ENCODE results near the gene FUT1. TPM values are rescaled to one million over a fixed set of nuclear protein-coding genes. Genes with fewer than 3 reads are reported as not detected.

Gene FUT1
- total and polyA plus RNA-seq, 2 donors (not counting 3 experiments of a cell fraction or from before 2014, with no cell fraction given), result 1.9 to 4.8 TPM

DNA sequence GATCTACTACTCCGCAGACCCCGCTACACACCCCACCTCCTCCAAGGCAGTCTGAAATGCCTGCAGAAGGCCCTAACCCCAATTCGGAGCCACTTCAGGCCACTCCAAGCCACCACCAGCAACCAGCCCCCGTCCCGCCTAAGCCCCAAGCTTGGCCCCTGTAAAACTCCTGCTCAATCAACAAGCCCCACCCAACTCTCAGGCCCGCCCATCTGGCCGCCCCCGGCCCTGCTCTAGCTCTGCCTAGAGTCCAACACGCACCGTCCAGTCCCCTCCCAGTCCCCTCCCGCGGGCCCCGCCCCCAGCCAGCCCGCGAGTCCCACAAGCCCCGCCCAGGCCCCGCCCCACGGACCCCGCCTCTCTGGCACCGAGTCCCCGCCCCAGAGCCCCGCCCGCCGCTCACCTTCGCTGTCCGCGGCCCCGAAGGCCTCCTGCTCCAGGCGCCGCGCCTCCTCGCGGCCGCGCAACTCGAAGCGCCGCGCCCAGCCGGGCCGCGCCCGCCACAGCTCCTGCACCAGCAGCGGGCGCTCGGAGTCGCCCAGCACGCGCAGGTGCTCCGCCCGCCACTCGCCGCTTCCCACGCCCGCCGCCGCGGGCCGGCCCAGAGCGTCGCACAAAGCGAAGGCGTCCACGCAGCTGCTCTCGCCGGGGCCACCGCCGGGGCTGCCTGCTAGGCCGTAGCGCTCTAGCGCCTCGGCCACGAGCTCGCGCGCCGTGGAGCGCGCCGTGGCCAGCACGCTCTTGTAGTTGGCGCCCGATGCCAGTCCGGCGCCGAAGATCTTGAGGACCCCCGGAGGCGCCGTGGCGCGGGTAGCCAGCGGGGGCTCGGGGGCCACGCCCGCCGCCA lies 13.7 kb downstream of the FUT1 start:
- dilution Hi-C loops (cut with MboI; ENCODE audit: extremely low pct_ligation_motif_present, low sequenced_read_pairs), result no loop called here
- H3K27me3 ChIP-seq (ENCODE audit: control insufficient read depth in 2 of 2, insufficient read depth in 2 of 2, low read length in 2 of 2), result no peaks in the 10 kb centered on the region
- ChIA-PET POLR2A (interaction anchor here (0.6 to 1.0 kb wide), 4 partner anchors 13 to 1656 kb away, joined by 3 to 5 read pairs (median 4); no protein-coding TSS in a partner anchor), CTCF (interaction anchor here (0.6 to 3.5 kb wide), 28 partner anchors 9 to 232 kb away, joined by 3 to 54 read pairs (median 5); partner anchors contain the start of genes CA11, FUT1, HSD17B14 and IZUMO1)
- peak overlapping the region; percentile 22 for H2AFZ ChIP-seq (ENCODE audit: low read depth, low read length)
- peak overlapping the region; percentile 73 to 80 (median 77) for H3K4me3 ChIP-seq (replicated peaks in 1 of 3; ENCODE audit: insufficient read depth in 1 of 3, low read depth in 1 of 3, low read length in 3 of 3)
- H3K4me2 ChIP-seq (ENCODE audit: insufficient read depth, low read length), result peak overlapping the region; percentile 94
- H3K79me2 ChIP-seq (ENCODE audit: control insufficient read depth, insufficient read depth, low read length), result peaks cover 43% of the 10 kb centered on the region
- H3K27ac ChIP-seq (ENCODE audit: insufficient read depth, low read depth, low read length), result peak overlapping the region; percentile 8
- H3K36me3 ChIP-seq (ENCODE audit: control insufficient read depth in 2 of 2, extremely low read depth in 1 of 2, insufficient read depth in 2 of 2, low read length in 2 of 2), result peaks cover 3 to 8% of the 10 kb centered on the region in 2 experiments
- H3K9me1 ChIP-seq (replicated peaks; ENCODE audit: control insufficient read depth, extremely low read depth, insufficient read depth, low read length), result no peaks in the 10 kb centered on the region
- FAIRE-seq (peak; percentile 88), DNase-seq (ENCODE audit: low read depth, low spot score) (peak; percentile 94)
- H4K20me1 ChIP-seq (replicated peaks; ENCODE audit: control insufficient read depth, extremely low read depth, insufficient read depth, low read length), result peaks cover 6% of the 10 kb centered on the region
- TF ChIP-seq JUN (IDR thresholded peaks at IDR 0.05; ENCODE audit: borderline replicate concordance, insufficient read depth, insufficient read length, low read depth) (no peak), POLR2AphosphoS5 (IDR thresholded peaks at IDR 0.05; ENCODE audit: insufficient read depth, low read depth, low read length) (peak; percentile 52), EZH2 (IDR thresholded peaks at IDR 0.05; ENCODE audit: borderline replicate concordance, low read depth, low read length, severe bottlenecking) (no peak), FOS (IDR thresholded peaks at IDR 0.05; ENCODE audit: borderline replicate concordance, insufficient read depth, low read length) (no peak), MYC (IDR thresholded peaks at IDR 0.05; ENCODE audit: low read depth, low read length) (no peak), GATA2 (IDR thresholded peaks at IDR 0.05; ENCODE audit: insufficient read depth, insufficient read length, low read depth, low read length) (no peak), POLR2A (IDR thresholded peaks at IDR 0.05; ENCODE audit: low read depth, low read length) (no peak)
- TF ChIP-seq, protein P1, sequence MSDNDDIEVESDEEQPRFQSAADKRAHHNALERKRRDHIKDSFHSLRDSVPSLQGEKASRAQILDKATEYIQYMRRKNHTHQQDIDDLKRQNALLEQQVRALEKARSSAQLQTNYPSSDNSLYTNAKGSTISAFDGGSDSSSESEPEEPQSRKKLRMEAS (IDR thresholded peaks at IDR 0.05; ENCODE audit: insufficient read depth, insufficient read length), result no peak
- TF ChIP-seq, protein P2, sequence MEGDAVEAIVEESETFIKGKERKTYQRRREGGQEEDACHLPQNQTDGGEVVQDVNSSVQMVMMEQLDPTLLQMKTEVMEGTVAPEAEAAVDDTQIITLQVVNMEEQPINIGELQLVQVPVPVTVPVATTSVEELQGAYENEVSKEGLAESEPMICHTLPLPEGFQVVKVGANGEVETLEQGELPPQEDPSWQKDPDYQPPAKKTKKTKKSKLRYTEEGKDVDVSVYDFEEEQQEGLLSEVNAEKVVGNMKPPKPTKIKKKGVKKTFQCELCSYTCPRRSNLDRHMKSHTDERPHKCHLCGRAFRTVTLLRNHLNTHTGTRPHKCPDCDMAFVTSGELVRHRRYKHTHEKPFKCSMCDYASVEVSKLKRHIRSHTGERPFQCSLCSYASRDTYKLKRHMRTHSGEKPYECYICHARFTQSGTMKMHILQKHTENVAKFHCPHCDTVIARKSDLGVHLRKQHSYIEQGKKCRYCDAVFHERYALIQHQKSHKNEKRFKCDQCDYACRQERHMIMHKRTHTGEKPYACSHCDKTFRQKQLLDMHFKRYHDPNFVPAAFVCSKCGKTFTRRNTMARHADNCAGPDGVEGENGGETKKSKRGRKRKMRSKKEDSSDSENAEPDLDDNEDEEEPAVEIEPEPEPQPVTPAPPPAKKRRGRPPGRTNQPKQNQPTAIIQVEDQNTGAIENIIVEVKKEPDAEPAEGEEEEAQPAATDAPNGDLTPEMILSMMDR (IDR thresholded peaks at IDR 0.05; ENCODE audit: extremely low read depth in 1 of 2, insufficient read depth in 1 of 2, low read depth in 1 of 2, low read length in 2 of 2), result peak; percentile 29 to 30
- peaks cover 24% of the 10 kb centered on the region for H3K4me1 ChIP-seq (ENCODE audit: control insufficient read depth, extremely low read depth, insufficient read depth, low read length)
- H3K9ac ChIP-seq (replicated peaks; ENCODE audit: extremely low read depth, insufficient read depth, low read length), result peak overlapping the region; percentile 61
- no TSS peak for BruUV-seq (replicated peaks)
- H3K9me3 ChIP-seq (replicated peaks; ENCODE audit: control insufficient read depth, insufficient read depth, low read length), result no peaks in the 10 kb centered on the region
- intact Hi-C loops (cut with micrococcal nuclease), result loop anchor here (1.0 to 5.0 kb wide), 4 partner anchors 13 to 99 kb away; partner anchors contain the start of genes CA11 and HSD17B14
